ENCODE results near the gene GRAMD1A.
"Not testable (repeated sequence)": the region's sequence is repeated elsewhere in the genome, so short reads cannot be mapped to it uniquely, and the experiment has no call there.

The GRAMD1A gene

GRCh38 chr19:34961775-34962686 is 38.1 kb upstream of the GRAMD1A start:
- DNase-seq (ENCODE audit: low spot score), result no peak
- Histone ChIP-seq H3K4me3 (peak overlapping the region; percentile 88), H3K27ac (peak overlapping the region in 1 of 2 donors; percentile 70)
- no peak for TF ChIP-seq CTCF (IDR thresholded peaks at IDR 0.05)

GRCh38 chr19:34962687-34963572 is 37.2 kb upstream of the GRAMD1A start:
- DNase-seq (ENCODE audit: low spot score), result no peak
- peak overlapping the region; percentile 88 for H3K4me3 ChIP-seq
- peak overlapping the region; percentile 32 to 70 for H3K27ac ChIP-seq
- no peak for TF ChIP-seq CTCF (IDR thresholded peaks at IDR 0.05)

GRCh38 chr19:34963573-34964406 is 36.3 kb upstream of the GRAMD1A start, which contains the start of gene ZNF792:
ZNF792 (minus strand) TSS chr19:34964229; CDS start chr19:34963662, 567 bp downstream.
- Histone ChIP-seq H3K27ac (peak within 1 kb of the TSS; percentile 32 to 70), H3K4me3 (peak within 1 kb of the TSS; percentile 88)
- no peak for DNase-seq (ENCODE audit: low spot score)
- no peak for TF ChIP-seq CTCF (IDR thresholded peaks at IDR 0.05)

GRCh38 chr19:34964598-34964997 is 35.5 kb upstream of the GRAMD1A start:
- peak overlapping the region; percentile 88 for H3K4me3 ChIP-seq
- TF ChIP-seq CTCF (IDR thresholded peaks at IDR 0.05), result no peak
- no peak for DNase-seq (ENCODE audit: low spot score)
- no peak overlapping the region for H3K27ac ChIP-seq

GRCh38 chr19:34965505-34965904 is 34.6 kb upstream of the GRAMD1A start:
- H3K4me3 ChIP-seq; DNase-seq (ENCODE audit: low spot score); H3K27ac ChIP-seq: not testable (repeated sequence)

GRCh38 chr19:34967551-34967950 is 32.6 kb upstream of the GRAMD1A start:
- DNase-seq (ENCODE audit: low spot score), result no peak
- no peak overlapping the region for H3K27ac ChIP-seq
- no peak for TF ChIP-seq CTCF (IDR thresholded peaks at IDR 0.05)
- no peak overlapping the region for H3K4me3 ChIP-seq
